Fibroblast of lung (primary cell): ENCODE measurements around the gene C2orf78. TPM values are rescaled to one million over a fixed set of nuclear protein-coding genes. Genes with fewer than 3 reads are reported as not detected.
"Not testable (repeated sequence)": the region's sequence is repeated elsewhere in the genome, so short reads cannot be mapped to it uniquely, and the experiment has no call there.

Source experiments
- DNase-seq, 2 donors: peaks; one replicate each; pipeline versions ENCODE4 v3.0.0 to v3.0.0-alpha.2; 2010; ENCODE audit warnings: low read depth in 2 of 2
- H2AFZ ChIP-seq: 2 replicates; pipeline ENCODE4 v1.5.1; 2012; ENCODE audit warnings: low read length, control low read depth, inconsistent platforms
- H3K27ac ChIP-seq: 2 replicates; pipeline ENCODE4 v1.5.1; 2011; ENCODE audit warnings: low read length, control low read depth; ENCODE audit not compliant: insufficient read depth
- H3K27me3 ChIP-seq: 2 replicates; pipeline ENCODE4 v1.5.1; 2011; ENCODE audit warnings: mild to moderate bottlenecking, low read length; ENCODE audit not compliant: control insufficient read depth, insufficient read depth
- H3K36me3 ChIP-seq: 2 replicates; pipeline ENCODE4 v1.5.1; 2011; ENCODE audit warnings: low read length; ENCODE audit not compliant: control insufficient read depth, insufficient read depth
- H3K4me1 ChIP-seq: 2 replicates; pipeline ENCODE4 v1.5.1; 2011; ENCODE audit warnings: low read length; ENCODE audit not compliant: control insufficient read depth, insufficient read depth; ENCODE audit errors: extremely low read depth
- H3K4me2 ChIP-seq: 2 replicates; pipeline ENCODE4 v1.5.1; 2011; ENCODE audit warnings: low read length, control low read depth; ENCODE audit not compliant: insufficient read depth; ENCODE audit errors: extremely low read depth
- H3K4me3 ChIP-seq, 4 experiments: fragments of 200-600 bp in 1 of 4; sonication (generic) in 1 of 4; replicated peaks in 1 of 4; 2 replicates each; pipeline ENCODE4 v1.5.1; 2011 to 2016; ENCODE audit warnings: low read length in 4 of 4, low read depth in 3 of 4, mild to moderate bottlenecking in 3 of 4, control low read depth in 2 of 4, inconsistent platforms in 1 of 4, mixed read lengths in 1 of 4; ENCODE audit not compliant: insufficient read depth in 1 of 4; ENCODE audit errors: control extremely low read depth in 1 of 4
- H3K79me2 ChIP-seq: 2 replicates; pipeline ENCODE4 v1.5.1; 2012; ENCODE audit warnings: mild to moderate bottlenecking, low read length, inconsistent platforms; ENCODE audit not compliant: control insufficient read depth, insufficient read depth
- H3K9ac ChIP-seq: 2 replicates; pipeline ENCODE4 v1.5.1; 2011; ENCODE audit warnings: mild to moderate bottlenecking, low read length, control low read depth; ENCODE audit not compliant: insufficient read depth
- H3K9me3 ChIP-seq: 2 replicates; pipeline ENCODE4 v1.5.1; 2012; ENCODE audit warnings: low read depth, low read length; ENCODE audit not compliant: control insufficient read depth, insufficient read depth
- H4K20me1 ChIP-seq: 2 replicates; pipeline ENCODE4 v1.5.1; 2011; ENCODE audit warnings: low read length; ENCODE audit not compliant: control insufficient read depth, insufficient read depth; ENCODE audit errors: extremely low read depth
- CTCF ChIP-seq, 2 donors: IDR thresholded peaks in 1 of 2; conservative IDR thresholded peaks in 1 of 2; 1 replicate in 1 of 2; 2 replicates in 1 of 2; pipeline ENCODE4 v1.5.1; 2011 to 2012; ENCODE audit warnings: low read length in 2 of 2, control low read depth in 1 of 2, inconsistent platforms in 1 of 2, low read depth in 1 of 2, mild to moderate bottlenecking in 1 of 2
- EZH2 ChIP-seq: IDR thresholded peaks from 2 replicates; pipeline ENCODE4 v1.5.1; 2012; ENCODE audit warnings: low read length, control low read depth, mild to moderate bottlenecking; ENCODE audit errors: missing control alignments
- polyA plus RNA-seq, 2 donors: library from polyadenylated mRNA; depleted of rRNA in 1 of 2; stranded (reverse) in 1 of 2; unstranded in 1 of 2; fragments of >200 nt; gene quantifications; 2 replicates each; pipeline ENCODE4 v1.2.1, GENCODE V29; 2011 to 2012; ENCODE audit warnings: missing spikeins in 1 of 2
- total RNA-seq: library from RNA; depleted of rRNA; stranded (reverse); fragments of >200 nt; gene quantifications from 2 replicates; pipeline ENCODE4 v1.2.1, GENCODE V29; 2014

C2orf78 gene
- total and polyA plus RNA-seq, 2 donors (not counting 1 experiment from before 2014, with no cell fraction given), result not detected

- Histone ChIP-seq H2AFZ (no peak overlapping the region), H4K20me1 (no peaks in the 10 kb centered on the region), H3K4me2 (no peak overlapping the region), H3K27me3 (no peaks in the 10 kb centered on the region), H3K36me3 (peaks cover 4% of the 10 kb centered on the region), H3K4me3 (no peak overlapping the region), H3K4me1 (no peaks in the 10 kb centered on the region), H3K27ac (no peak overlapping the region), H3K79me2 (peaks cover 2% of the 10 kb centered on the region), H3K9me3 (no peaks in the 10 kb centered on the region), H3K9ac (no peak overlapping the region)
- TF ChIP-seq CTCF (conservative IDR thresholded peaks at IDR 0.05 in 1 of 2, IDR thresholded peaks at IDR 0.05 in 1 of 2; ENCODE audit: low read depth in 1 of 2, low read length in 2 of 2) (no peak), EZH2 (no peak)
- no peak for DNase-seq
These were observed 11.2 kb upstream of the C2orf78 start for GRCh38 chr2:73772819-73773218.

GRCh38 chr2:73776381-73776780 is 7.6 kb upstream of the C2orf78 start:
- Histone ChIP-seq H3K79me2 (peaks cover 21% of the 10 kb centered on the region), H3K4me2 (no peak overlapping the region)
- TF ChIP-seq EZH2 (no peak), CTCF (conservative IDR thresholded peaks at IDR 0.05 in 1 of 2, IDR thresholded peaks at IDR 0.05 in 1 of 2; ENCODE audit: low read depth in 1 of 2, low read length in 2 of 2) (no peak)

GRCh38 chr2:73776869-73777519 is 7.0 kb upstream of the C2orf78 start:
- DNase-seq, result peak; percentile 33 to 66
- peaks cover 21% of the 10 kb centered on the region for H3K79me2 ChIP-seq

More at GRCh38 chr2:73776381-73776780, 7.6 kb upstream of the C2orf78 start:
- Histone ChIP-seq H3K9me3 (no peaks in the 10 kb centered on the region), H3K27ac (no peak overlapping the region), H2AFZ (no peak overlapping the region), H3K4me1 (no peaks in the 10 kb centered on the region), H4K20me1 (no peaks in the 10 kb centered on the region), H3K27me3 (no peaks in the 10 kb centered on the region), H3K36me3 (peaks cover 2% of the 10 kb centered on the region), H3K4me3 (no peak overlapping the region), H3K9ac (no peak overlapping the region)
- no peak for DNase-seq

GRCh38 chr2:73778867-73779466 is 5.0 kb upstream of the C2orf78 start:
- not testable (repeated sequence) for H3K36me3 ChIP-seq, H3K9me3 ChIP-seq, H3K4me1 ChIP-seq, H4K20me1 ChIP-seq, DNase-seq, H3K27me3 ChIP-seq
- H3K79me2 ChIP-seq, result peaks cover 21% of the 10 kb centered on the region
- H3K4me3 ChIP-seq, result peak overlapping the region; percentile 68 to 100 (median 100)
- H2AFZ ChIP-seq, result peak overlapping the region; percentile 100
- peak overlapping the region; percentile 96 for H3K27ac ChIP-seq
- peak overlapping the region; percentile 93 for H3K9ac ChIP-seq
- H3K4me2 ChIP-seq, result peak overlapping the region; percentile 85

More at GRCh38 chr2:73776869-73777519, 7.0 kb upstream of the C2orf78 start:
- Histone ChIP-seq H2AFZ (no peak overlapping the region), H3K27me3 (no peaks in the 10 kb centered on the region), H3K36me3 (peaks cover 2% of the 10 kb centered on the region), H3K4me1 (no peaks in the 10 kb centered on the region), H3K4me3 (no peak overlapping the region), H3K9me3 (no peaks in the 10 kb centered on the region), H3K27ac (no peak overlapping the region), H4K20me1 (no peaks in the 10 kb centered on the region), H3K9ac (no peak overlapping the region), H3K4me2 (no peak overlapping the region)
- no peak for TF ChIP-seq CTCF (conservative IDR thresholded peaks at IDR 0.05 in 1 of 2, IDR thresholded peaks at IDR 0.05 in 1 of 2; ENCODE audit: low read depth in 1 of 2, low read length in 2 of 2)
- TF ChIP-seq EZH2, result no peak
